H1 (cell line): ENCODE measurements around the gene PARD6B. TPM values are rescaled to one million over a fixed set of nuclear protein-coding genes. Genes with fewer than 3 reads are reported as not detected.

ENCODE experiments used
- ATF2 ChIP-seq: IDR thresholded peaks from 2 replicates; pipeline ENCODE4 v1.6.1; 2012; ENCODE audit warnings: low read length, inconsistent platforms
- EZH2 ChIP-seq: fragments of 200-600 bp; sonication (generic); IDR thresholded peaks from 2 replicates; pipeline ENCODE4 v1.7.1; 2012; ENCODE audit warnings: low read depth, mild to moderate bottlenecking, moderate library complexity, low read length, inconsistent platforms; ENCODE audit not compliant: severe bottlenecking
- POU5F1 ChIP-seq: IDR thresholded peaks from 2 replicates; pipeline ENCODE4 v1.6.1; 2011; ENCODE audit warnings: low read depth, mild to moderate bottlenecking, low read length, moderate library complexity
- polyA plus RNA-seq, 7 experiments: library from polyadenylated mRNA; depleted of rRNA in 3 of 7; stranded (reverse) in 5 of 7; unstranded in 2 of 7; fragments of >200 nt in 5 of 7; fragments of 200-250 nt in 2 of 7; gene quantifications; 1 replicate in 5 of 7; 2 replicates in 1 of 7; 4 replicates in 1 of 7; pipeline versions ENCODE4 v1.2.1 to v1.2.3, GENCODE V29; 2011 to 2013; ENCODE audit warnings: missing spikeins in 2 of 7, mixed read lengths in 2 of 7
- total RNA-seq: library from RNA; stranded (reverse); fragmentation: NEBNext Ultra II Directional; extraction: Animal tissue kit (Norgen Biotek cat#: 25700); gene quantifications from 2 replicates; pipeline ENCODE4 v1.2.1, GENCODE V29; 2021

PARD6B gene
- total and polyA plus RNA-seq, 2 of the 8 experiments (the other 6 are each of a cell fraction or from before 2014, with no cell fraction given): 5.2 to 34.1 TPM

GRCh38 chr20:50783390-50783789 is 52.0 kb downstream of the PARD6B start (continued):
- TF ChIP-seq EZH2 (no peak), ATF2 (no peak), POU5F1 (no peak)
